GM21515 (cell line): ENCODE measurements around the gene ZSWIM5.

Experiments used
- ATAC-seq: cut with Tn5 transposase; IDR thresholded peaks from one replicate; pipeline ENCODE4 v1.9.1; 2021; ENCODE audit not compliant: unreplicated experiment

Gene ZSWIM5

DNA sequence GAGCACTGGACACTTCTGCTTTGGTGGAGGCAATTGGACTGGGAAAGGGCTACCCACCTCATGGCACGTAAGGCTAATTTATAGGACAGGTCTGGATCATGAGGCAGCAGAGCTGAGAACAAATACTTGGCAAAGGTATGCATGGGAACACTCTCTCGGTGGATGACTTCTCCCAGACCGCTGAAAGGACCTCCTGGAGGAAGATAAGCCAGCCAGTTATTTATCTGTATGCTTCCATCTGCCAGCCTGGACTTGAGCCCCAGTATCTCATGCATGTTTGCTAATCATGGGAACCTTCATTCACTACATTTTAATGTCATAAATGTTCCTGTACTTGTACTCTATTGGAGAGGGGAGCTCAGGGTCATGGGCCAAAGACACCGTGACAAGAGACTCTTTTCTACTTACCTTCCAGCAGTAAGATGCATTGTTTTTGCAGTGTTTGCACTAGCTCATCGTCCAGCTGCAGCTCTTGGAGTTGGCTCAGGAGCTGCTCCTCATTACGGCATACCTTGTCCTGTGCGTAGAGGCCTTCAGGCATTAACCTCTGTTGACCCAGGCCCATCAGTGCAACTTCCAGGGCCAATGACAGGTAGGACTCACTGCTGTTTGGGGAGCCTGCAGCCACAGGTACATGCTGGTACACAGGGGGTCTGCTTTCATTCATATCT, 170.6 kb downstream of the ZSWIM5 start:
- ATAC-seq: no peak

DNA sequence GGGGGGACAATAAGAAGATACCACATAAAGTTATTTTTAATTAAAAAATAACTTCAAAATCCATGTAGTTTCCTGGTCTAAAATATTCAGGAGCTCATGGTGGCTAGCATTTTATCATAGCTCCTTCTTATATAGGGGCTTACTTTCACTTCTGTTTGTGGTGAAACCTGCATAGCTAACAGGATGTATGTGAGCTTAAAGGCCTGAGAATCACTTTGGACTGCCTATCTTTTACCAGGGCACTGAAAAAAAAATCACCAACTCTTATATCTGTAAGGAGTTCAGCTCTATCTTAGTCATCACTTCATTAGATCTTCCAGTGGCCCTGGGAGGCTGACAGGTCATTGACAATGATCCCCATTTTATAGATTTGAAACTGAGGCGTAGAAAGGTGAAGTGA, 173.0 kb downstream of the ZSWIM5 start:
- no peak for ATAC-seq

DNA sequence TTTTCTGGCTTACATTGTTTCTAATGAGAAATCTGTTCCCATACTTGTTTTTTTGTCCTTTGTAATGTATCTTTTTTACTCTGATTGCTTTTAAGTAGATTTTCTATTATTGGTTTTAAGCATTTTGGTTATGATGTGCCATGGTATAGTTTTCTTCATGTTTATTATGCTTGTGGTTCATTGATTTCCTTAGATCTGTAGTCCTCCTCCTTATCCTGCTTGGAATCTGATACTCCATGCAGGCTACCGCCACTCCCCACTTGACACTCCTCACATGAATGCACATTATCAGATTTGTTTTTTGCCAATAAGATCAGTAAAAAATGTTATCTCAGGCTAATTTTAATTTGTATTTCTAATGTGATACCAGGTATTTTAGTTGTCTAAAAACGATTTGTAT, 173.6 kb downstream of the ZSWIM5 start:
- ATAC-seq: no peak

DNA sequence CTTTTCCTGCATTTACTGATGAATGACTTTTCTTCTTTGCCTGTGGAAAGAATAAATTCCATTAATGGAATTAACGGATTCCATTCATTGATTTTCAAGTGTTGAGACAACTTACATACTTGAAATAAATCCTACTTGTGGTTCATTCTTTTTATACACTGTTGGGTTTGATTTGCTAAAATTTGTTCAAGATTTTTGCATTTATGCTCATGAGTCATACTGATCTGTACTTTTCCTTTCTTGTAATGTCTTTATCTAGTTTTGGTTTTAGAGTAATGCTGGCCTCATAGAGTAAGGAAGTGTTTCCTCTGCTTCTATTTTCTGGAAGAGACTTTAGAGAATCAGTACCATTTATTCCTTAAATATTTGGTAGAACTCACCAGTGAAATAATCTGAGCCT, 180.0 kb downstream of the ZSWIM5 start:
- no peak for ATAC-seq

DNA sequence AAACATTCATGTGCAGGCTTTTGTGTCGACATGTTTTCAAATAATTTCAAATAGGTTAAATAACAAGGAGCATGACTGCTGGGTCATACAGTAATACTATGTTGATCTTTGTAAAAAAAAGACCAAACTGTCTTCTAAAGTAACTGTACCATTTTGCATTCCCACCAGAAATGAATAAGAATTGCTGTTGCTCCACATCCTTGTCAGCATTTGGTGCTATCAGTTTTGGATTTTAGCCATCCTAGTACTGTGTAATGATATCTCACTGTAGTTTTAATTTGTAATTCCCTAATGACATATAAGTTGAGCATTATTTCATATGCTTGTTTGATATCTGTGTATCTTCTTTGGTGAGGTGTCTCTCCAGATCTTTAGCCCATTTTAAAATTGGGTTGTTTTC, 182.7 kb downstream of the ZSWIM5 start:
- ATAC-seq: no peak

DNA sequence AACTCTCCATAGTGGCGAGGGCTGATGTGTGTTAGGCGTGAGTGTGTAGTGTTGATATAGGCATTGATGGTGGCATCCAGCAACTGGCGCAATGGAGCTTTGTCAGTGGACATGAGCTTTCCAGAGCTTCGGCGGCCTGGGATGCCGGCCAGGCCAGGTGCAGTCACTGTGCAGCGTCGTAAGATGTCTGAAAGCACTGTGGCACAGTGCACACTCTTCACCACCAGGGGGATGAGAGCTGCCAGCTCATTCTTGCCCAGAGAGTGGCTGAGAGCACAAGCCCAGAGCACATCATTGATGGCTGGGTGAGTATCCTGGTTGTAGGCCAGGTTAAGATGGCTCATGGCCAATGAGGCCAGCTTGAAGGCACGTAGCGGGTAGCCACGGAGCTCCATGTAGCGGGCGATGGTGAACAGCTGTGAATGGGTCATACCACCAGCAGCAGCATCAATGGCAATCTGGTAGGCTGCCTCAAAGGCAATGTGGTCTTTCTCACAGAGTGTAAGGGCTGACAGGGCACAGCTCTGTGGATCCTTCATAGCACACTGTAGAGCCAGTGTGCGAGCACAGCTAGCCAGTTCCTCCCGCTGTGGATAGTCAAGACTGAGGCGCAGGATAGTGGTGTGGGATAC, 187.7 kb downstream of the ZSWIM5 start:
- ATAC-seq: no peak

DNA sequence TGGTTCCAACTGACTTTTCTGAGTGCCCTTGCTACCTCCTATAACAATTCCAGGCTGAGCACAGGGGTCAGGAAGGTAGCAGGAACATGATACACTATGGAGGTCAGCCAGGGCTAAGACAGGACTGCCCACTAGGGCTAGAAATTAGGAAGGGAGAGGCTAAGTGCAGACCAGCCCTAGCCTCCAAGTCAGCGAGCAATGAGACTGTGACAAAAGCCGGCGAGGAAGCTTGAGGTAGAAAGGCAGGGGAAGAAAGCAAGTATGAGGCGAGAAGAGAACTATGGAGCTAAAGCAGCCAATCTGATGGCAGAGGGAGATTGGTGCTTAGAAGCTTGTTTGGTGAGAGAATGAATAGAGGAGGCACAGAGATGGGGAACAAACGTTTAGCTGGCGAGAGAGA, 189.6 kb downstream of the ZSWIM5 start:
- no peak for ATAC-seq

DNA sequence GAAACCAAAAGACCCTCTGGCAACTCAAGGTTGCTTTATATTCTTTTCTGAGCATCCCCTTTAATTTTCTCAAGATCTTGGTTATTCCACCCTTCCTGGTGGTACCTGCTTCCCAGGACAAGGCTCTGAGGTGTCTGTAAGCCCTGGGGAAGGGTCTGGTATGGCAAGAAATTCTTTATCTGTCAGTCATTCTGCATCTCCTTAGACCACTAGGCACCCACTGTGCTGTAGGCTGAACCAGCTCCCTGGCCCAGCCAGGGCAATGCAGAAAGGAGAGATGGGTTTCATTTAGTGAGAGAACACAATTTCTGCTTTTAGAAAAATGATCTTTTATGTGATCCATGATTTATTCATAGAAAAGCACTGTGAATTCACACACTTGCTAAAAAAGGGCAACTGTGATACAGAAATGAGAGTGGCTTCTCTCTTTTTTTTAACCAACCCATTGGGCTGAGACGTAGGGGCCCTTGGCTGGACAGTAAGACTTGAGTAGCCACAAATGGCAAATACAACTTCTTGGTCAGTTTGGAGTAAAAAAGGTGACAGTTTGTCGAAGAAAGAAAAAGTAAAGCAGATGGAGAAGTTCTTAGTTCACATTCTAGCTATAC, 190.2 kb downstream of the ZSWIM5 start:
- no peak for ATAC-seq

DNA sequence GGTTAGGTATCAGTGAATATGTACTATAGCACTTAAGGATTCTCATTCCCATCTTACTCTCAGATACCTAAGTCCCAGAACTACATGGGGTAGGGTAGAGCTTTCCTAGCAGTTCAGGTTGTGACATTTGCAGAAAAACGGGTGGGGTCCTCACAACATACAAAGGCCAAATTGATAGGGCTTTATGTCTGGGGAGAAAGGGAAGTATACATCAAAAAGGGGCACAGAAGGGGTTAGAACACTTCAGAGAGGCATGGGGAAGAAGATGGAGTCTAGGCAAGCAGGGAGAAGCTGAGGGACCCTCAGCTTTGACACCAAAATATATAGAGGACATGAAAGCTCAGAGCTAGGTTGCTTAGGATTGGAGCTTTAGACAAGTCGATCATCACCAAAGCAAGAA, 190.7 kb downstream of the ZSWIM5 start:
- no peak for ATAC-seq

DNA sequence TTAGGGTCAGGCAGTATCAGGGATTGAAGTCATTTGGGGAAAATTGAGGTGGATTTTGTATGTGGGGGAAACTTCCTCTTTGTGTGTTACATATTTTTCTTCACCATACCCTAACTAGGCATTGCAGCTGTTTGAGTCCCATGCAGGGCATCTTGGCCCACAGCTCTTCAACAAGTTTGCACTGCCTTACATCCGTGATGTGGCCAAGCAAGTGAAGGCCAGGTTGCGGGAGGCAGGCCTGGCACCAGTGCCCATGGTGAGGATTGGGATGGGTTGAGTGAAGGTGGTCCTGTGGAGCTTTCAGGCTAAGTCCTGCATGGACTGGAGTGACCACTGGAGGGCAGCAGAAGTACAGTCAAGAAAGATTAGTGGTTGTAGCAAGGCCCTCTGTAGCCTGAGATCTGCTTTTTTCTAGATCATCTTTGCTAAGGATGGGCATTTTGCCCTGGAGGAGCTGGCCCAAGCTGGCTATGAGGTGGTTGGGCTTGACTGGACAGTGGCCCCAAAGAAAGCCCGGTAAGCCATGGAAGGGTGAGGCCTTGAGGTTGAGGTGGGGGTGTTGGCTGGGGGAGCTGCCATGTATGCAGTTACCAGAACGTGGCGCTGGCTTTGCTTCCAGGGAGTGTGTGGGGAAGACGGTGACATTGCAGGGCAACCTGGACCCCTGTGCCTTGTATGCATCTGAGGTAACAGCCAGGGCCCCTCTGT, 191.9 kb downstream of the ZSWIM5 start:
- ATAC-seq: no peak

DNA sequence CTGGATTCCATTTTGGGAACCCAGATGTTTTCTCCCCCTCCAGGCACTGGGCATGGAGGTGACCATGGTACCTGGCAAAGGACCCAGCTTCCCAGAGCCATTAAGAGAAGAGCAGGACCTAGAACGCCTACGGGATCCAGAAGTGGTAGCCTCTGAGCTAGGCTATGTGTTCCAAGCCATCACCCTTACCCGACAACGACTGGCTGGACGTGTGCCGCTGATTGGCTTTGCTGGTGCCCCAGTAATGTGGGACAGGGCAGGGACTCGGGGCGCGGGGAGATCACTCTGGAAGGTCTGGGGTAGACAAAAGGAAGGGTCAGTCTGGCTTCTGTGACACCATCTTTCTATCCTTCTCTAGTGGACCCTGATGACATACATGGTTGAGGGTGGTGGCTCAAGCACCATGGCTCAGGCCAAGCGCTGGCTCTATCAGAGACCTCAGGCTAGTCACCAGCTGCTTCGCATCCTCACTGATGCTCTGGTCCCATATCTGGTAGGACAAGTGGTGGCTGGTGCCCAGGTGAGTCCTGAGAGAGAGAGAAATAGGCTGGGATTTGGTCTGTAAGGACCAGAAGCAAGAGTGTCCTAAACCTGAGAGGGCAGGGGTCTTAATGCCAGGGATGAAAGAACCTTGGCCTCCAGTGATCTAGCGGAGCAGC, 192.7 kb downstream of the ZSWIM5 start:
- no peak for ATAC-seq

DNA sequence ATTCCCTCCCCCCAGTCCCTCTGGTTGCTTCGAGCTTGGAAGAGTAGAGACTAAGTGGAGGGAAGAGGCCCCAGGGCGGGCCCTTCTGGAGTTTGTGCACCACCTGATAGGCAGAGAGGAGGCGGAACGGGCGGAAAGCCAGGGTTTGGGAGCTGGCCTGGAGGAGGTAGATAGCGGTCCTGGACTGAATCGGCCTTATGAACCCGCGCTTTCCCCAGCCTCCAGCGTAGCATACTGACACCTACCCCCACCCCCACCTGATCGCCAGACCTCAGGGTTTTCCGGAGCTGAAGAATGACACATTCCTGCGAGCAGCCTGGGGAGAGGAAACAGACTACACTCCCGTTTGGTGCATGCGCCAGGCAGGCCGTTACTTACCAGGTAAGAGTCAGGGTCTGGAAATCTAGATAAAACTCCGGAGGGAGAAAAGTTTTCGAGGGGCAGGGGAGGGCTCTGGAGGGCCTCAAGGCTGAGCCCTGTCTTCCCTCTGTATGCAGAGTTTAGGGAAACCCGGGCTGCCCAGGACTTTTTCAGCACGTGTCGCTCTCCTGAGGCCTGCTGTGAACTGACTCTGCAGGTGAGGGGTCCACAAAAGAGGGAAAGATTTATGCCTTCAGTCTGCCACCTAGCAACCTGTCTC, 193.6 kb downstream of the ZSWIM5 start:
- ATAC-seq: no peak

DNA sequence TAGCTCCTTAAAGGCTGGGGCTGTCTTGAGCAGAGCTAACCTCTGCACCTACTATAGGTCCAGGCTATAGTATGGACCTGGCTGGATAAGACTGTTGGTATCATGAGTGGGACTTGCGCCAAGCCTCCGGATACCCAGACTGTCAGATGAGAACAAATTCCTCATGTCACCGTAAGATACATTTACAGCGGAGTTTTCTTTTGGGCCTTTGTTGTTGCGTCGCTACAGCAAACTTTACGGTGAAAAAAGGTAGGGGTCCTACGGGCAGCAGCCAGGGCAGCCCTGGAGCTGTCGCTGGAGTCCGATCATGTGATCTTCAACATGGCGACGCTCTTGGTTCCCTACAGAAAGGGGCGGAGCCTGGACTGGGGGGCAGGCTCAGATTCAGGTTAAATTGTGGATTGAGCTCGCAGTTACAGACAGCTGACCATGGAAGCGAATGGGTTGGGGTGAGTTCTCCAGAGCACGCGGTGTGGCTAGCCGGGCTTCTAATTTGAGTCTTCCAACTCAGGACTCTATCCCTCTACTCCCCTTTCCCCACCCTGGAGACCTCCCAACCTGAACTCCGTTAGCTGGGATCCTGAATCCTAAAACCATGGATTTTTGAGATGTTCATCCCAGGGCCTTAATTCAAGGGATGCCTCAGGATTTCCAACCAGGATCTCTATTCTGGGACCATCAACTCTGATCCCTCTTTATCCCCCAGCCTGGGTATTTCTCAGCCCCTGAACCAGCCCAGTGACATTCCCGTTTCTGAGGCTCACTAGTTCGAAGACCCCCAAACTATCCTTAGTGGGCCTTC, 194.4 kb downstream of the ZSWIM5 start, which contains the start of gene UROD:
TSS of gene UROD (plus strand) at position 418 of the 802 bp plus-strand sequence. CDS start at position 430, 12 bp downstream.
- peak; percentile 61 for ATAC-seq

DNA sequence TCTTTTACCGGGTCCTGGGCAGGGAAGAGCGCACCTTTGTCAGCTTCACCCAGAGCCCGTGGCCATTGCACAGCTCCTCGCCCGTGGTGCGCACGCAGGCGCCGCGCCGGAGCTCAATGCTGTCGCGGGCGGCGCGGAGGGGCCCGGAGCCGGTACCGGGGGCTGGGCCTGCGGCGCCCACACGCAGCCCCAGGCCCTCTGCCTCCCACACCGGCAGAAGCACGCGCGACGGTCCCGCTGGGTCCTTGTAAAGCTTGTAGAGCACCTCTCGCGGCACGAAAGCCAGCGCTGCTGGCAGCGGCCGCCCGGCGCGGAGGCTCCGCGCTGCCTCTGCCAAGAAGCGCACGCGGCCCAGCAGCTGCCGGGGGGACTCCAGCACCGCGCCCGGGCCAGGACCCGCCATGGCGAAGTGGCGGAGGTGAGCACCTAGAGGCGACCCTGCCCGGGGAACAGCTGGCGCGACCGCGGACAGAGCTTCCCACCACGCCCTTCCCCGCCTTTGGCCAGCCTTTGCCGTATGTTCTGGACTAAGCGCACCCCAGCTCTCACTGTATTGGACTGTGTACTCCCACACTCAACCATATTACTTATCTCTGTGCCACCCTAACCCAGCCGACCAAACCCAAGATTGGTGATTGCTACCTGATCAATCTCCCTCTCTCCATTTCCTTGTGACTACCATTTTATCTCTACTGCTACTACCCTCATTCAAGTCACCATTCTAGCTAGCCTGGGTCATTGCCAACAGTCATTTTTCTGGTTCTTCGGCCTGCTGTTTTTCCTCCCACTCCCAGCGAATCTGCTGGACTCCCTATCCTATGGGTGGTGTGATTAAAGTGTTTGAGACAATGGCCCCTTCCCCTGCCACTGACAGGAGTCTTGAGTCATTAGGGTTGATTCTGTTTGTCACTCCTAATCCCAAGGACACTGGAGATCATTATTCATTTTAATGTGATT, 195.3 kb downstream of the ZSWIM5 start, which contains the start of gene HECTD3:
TSS of gene HECTD3 (minus strand) at position 470 of the 957 bp plus-strand sequence. CDS start at position 403, 67 bp downstream.
- ATAC-seq: peak; percentile 66

DNA sequence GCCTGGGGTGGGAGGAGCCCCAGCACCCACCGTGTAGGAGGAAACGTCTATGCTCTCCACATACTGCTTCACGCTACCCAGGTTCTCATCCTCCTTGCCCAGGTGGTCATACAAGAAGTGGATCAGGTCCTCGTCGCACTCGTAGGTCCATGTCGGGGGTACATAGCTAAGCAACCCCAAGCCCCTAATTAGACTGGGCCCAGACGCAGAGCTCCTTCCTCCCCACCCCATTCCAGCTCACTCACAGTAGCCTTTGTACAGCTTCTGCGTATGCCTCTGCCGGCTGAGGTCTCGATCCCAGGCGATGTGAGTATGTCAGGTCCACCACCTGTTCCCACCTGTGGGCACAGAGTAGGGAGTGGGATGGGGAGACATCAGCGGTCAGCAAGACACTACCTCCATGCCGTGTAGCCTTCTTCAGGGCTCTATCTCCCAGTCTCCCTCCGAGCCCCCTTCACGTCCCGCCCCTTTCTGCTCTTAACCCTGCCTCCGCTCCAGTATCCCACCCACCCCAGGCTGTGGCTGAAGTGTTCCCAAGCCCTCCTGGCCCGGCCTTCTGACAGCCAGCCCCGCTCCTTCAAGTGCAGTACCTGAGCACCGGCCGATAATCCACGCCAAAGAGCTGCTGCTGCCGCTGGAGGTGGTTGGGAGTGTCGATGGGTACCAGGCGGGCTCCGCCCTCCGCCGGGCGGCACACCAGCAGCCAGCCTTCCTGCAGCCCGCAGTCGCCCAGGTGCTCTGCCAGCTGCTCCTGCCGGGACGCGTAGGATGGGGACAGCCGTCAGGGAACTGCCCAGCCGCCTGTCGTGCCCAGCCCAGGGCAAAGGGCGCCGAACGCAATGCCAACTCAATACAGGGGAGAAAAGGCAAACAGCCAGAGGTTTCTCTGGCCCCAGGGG, 196.2 kb downstream of the ZSWIM5 start:
- no peak for ATAC-seq

DNA sequence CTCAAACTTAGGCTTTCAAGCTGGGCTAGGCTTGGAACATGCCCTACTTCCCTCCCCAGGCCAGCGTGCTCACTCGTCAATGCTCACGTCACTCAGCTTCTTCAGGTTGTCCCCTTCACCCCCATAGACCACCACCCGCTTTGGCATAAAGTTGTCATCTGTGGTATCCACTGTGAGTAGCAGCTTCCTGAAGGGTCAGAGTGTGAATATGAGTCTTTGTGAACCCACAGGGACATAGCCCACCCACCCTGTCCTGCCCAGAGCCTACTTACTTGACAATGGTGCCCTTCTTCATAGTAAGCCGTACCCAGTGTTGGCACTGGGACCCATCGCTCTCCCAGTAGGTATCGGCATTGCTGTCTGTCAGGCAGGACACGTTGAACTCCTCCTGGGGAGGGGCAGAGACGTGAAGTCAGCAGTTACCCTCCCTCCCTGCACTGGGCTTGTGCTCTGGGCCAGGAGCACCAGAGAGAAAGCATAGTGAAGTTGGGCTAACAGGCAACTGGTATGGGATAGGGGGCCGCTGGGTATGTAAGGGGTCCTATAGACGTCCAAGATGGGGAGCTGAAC, 197.0 kb downstream of the ZSWIM5 start:
- ATAC-seq: no peak

DNA sequence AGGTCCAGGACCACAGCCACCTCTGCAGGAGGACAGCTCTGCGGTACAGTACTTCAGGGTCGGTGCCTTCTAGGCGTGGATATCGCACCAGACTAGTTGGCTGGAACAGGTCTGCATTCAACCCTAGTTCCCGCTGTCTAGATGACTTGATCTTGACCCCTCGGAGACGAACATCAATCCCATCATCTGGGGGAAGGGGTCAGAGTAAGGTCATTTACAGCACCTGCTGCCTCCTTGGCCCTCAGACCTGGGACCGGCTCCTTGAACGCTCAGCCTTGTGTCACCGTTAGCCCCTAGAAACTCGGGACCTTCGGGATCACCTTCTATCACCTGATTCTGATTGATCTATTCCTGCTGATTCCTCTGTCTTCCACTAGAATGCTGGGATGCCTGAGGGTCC, 197.9 kb downstream of the ZSWIM5 start:
- ATAC-seq: no peak
